SIG-M5 (cell line): ENCODE measurements around the gene CAMK1D.

Experiments
- DNase-seq: peaks from one replicate; lab custom pipeline; 2025; lab: John Stamatoyannopoulos, UW

CAMK1D gene

DNA sequence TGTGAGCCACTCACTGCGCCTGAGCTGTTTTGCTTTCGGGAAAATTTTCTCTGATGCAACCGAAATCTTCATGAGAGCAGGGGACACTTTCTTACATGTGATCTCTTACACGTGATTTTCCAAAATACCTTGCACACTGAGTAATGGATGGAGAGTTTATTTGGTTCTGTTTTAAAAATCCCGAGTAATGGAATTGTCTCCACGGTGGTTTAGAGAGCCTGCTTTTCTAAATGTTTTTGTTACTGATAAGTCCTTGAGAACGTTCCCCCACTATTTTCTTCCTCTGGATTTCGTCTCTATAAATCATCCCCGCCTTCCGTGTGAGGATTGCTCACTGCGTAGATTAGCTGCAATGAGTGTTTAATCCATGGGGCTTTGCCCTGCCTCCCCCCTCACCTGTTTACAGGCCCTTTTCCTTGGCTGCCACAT is 25.7 kb downstream of the CAMK1D start:
- no peak for DNase-seq

DNA sequence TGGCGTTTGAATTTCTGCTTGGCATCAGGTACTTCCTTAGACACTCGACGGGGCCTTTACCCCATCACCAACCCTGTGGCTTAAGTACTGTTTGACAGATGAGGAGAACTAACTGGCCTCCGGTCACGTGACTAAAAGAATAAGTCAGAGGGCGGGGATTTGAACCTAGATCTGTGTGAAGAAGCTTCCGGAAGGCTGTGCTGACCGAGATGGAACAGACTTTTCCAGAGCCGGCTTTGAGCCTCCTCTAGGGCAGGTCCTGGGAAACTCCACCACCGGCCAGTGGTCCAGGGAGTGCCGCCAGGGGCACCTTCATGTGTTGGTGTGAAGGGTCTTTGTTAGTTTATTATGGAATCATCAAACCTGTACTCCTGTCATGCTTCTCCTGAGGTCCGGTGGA is 26.9 kb downstream of the CAMK1D start:
- no peak for DNase-seq

DNA sequence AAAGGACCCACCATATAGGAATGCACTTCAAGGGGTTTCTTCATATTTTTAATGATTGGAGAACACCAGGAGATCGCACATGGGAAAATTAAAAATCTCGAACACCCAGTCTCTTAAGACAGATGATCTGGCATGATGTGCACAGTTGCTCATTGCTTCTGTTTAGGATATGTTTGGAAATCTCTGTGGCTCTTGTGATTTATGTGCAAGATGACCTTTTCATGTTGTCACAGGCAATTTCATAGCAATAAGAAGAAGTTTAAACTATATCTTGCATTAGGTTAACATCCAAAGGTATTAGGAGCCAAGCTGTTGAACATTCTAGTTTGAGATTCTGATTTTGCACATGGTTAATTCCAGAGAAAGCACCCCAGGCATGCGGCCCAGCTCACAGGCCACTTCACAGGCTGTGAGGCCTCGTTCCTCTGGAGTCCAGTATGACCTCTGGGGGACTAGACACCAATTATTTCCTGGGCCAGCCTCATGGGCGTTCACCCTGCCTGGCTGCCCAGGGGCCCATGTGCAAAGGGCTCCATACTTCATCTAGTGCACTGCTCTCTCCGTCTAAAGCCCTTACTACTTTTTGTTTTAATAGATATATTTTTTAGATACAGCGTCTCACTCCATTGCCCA is 28.4 kb downstream of the CAMK1D start:
- no peak for DNase-seq

DNA sequence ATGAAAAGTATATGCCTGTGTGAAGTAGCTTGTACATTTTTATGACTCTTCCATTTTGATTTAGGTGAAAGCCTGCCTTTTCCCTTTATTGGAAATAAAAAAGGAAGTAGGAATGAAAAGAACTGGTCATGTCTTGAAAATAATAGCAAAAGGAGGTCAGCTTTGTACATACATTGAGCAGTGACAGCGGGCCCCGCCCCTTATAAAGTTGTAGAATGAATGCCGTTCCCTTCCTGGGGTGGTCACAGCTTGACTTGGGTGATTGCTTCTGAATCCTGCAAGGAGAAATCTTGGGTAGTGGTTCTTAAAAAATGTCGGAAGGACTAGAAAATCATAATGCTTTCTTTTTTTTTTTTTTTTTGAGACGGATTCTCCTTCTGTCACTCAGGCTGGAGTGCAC is 31.7 kb downstream of the CAMK1D start:
- DNase-seq, result no peak

DNA sequence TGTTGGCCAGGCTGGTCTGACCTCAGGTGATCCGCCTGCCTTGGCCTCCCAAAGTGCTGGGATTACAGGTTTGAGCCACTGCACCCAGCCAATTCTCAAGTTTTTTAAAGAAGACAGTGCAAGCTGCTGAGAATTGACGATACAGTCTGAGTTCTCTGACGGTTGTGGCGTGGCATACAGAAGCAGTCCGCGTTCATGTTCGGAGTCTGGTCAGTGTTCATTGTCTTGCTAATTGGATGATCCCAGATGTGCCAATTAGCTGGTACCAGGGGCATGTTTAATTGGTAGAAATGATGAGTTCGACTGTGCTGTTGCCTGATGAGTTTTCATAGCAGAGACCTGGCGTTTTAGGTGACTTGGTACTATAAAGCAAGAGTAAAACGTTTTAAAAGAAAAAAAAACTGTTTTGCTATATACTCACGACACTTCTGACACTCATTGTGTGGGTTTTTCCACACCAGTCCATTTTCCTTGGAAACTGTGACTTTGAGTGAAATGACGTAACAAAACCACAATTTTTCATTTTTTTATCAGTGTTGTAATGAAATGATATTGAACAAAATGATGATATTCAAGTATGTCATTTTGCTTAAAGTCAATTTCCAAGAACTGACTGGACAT is 32.3 kb downstream of the CAMK1D start:
- no peak for DNase-seq

DNA sequence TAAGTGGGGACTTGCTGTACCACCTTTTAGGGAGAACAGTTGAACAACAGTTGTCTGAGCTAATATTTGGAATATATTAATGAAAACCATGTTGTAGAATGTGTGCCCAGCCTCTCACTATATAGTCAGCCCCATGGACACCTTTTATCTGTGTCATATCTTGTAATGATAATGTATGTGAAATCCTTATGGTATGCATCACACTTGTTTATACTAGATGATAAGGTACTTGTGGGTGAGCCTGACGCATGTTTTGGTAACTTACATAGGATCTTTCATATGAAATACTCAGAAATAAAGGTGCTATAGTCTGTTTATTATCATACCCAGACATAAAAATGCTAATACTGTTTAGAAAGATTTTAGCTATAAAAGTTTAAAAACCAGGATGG is 32.8 kb downstream of the CAMK1D start:
- DNase-seq, result no peak

DNA sequence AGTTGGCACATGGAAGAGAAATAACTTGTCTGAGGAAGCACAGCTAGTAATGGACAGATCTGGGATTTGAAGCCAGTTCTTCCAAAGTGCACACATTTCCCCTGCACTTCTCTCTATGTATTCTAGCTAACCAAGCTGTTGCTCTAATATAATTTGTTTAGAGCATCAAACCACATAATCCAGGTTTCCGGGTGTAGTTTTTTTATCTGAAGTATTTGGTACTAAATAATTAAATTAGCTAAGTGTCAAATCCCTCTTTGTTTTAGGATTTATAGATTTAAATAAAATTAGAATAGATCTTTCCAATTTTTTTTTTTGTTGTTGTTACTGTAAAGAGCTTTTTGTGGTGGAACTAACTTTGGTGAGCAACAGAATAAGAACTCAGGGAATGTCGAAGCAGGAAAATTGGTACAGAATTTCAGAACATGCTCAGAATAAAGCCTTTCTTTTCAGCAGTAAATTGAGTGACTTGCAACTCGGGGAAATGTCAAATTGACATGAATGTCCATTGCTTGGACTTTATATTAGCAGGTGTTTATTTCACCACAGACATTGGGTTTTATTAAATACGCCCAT is 33.7 kb downstream of the CAMK1D start:
- DNase-seq, result no peak

DNA sequence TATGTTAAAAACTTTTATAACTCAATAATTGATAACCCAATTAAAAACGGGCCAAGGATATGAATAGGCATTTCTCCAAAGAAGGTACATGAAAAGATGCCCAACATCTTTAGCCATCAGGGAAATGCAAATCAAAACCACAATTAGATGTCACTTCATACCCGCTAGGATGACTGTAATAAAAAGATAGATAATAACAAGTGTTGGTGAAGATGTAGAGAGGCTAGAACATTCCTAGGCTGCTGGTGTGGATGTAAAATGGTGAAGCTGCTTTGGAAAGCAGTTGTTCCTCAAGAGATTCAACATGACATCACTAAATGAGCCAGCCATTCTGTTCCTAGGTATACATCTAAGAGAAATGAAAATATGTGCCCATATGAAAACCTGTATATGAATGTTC is 35.6 kb downstream of the CAMK1D start:
- no peak for DNase-seq

DNA sequence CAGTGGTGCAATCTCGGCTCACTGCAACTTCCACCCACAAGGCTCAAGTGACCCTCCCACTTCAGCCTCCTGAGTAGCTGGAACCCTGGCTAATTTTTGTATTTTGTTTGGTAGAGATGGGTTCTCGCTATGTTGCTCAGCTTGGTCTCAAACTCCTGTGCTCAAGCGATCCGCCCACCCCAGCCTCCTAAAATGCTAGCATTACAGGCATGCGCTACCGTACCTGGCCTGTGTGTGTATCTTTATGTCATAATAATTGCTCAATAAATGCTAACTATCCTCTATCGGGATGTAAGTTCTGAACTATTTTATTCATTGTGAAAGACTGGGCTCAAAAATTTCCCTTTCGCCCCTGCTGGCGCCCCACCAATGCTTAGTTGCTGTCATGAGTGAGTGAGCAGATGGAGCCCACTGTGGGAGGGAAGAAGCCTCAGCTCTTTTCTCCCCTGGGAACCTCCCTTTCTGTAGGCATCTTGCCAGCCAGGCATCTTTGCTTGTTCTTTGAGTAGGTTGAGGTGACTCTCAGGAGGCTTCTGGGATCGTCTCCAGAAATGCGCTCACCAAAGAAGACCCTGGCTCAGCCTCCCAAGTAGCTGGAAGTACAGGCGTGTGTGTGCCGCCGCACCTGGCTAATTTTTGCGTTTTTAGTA is 38.3 kb downstream of the CAMK1D start:
- DNase-seq, result no peak

DNA sequence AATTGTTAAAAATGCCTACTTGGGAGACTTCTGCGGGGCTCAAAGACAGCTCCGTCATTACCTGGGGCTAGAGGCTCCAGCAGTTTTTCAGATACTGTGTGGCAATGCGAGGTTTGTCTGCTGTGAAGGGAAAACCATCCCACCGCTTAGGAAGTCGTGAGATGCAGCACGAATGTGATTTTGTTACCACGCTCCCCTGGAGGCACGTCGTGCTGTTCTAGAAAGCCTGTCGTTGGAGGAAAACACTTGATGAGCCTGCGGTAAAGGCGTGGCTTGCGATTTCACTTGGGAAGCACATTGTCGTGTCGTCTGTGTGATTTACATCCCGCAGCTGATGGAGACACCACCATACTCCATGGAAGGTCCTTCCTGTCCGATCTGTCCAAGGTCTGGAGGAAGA is 39.3 kb downstream of the CAMK1D start:
- no peak for DNase-seq

DNA sequence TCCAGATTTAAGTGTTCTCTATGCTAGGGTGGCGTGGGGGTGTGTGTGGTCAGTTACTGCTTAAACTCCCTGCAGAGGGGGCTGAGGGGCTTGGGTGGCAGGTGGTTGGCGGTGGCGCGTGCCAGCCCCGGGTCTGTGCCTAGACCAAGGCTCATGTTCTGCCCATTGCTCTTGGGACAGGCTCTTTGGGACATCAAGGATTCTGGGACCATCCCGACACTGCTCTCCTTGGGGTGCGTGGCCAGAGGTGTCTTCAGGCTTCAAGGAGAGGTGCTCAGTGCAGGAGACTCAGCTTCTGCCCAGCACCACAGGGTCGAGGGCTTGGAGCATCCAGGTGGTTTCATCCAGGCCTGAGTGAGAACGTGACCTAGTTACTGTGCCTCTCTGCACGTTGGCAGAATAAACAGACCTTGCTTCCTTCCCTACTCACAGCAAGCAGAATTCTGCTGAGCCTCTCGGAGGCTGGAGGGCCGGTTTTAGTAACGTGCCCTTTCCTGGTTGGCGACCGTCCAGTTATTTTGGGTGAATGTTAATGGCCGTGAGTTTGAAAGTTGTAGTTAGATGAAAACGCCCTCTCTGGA is 39.9 kb downstream of the CAMK1D start:
- no peak for DNase-seq

DNA sequence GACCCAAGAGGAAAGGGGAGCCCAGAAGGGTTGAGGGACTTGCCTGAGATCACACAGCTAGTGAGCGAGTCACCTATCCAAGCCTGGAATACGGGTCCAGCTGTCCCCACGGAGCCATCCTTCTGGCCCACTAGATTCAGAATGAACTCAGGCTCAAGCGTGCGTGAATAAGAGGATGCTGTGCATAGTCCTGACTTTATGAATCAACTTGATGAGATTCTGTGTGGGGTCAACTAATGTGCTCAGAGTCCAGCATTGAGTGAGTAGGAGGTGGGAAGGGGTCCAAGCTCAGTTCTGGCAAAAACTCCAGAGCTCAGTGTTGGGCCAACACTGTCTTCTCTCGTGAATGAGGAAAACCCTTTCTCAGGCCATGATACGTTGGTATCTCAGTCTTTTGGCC is 41.4 kb downstream of the CAMK1D start:
- DNase-seq, result no peak

DNA sequence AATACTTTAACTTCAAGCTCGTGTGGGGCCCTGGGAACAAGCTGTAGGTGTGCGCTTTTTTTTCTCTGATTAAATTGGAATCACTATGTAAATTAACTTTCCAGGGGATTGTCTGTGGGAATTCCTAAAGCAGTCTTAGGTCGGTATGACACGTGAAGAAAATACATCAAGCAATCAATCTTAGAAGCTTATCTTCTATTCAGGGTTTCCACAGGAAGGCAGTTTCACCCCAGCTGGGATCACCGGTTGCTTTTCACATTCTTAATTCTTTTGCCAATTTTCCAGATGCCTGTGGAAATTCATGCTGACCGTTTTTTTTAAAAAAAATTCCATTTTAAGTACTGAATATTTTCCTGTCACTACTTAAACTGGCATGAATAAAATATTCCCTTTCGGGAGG is 41.9 kb downstream of the CAMK1D start:
- no peak for DNase-seq

DNA sequence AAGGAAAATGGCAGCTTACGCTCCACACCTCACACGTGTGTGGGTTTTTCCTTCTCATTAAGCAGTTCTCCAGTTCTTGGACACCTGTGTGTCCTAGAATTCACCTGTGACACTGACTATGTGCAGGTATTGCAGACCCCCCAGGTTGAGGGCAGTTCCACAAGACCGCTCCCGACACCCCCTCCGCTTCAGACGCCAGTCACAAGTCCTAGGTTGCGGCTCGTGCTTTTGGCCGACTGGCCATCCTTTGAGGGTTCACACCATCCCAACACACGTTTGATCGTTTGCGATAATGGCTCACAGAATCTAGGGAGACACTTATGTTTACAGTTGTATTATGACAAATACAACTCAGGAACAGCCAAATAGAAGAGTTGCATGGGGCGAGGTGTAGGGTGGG is 44.5 kb downstream of the CAMK1D start:
- no peak for DNase-seq

DNA sequence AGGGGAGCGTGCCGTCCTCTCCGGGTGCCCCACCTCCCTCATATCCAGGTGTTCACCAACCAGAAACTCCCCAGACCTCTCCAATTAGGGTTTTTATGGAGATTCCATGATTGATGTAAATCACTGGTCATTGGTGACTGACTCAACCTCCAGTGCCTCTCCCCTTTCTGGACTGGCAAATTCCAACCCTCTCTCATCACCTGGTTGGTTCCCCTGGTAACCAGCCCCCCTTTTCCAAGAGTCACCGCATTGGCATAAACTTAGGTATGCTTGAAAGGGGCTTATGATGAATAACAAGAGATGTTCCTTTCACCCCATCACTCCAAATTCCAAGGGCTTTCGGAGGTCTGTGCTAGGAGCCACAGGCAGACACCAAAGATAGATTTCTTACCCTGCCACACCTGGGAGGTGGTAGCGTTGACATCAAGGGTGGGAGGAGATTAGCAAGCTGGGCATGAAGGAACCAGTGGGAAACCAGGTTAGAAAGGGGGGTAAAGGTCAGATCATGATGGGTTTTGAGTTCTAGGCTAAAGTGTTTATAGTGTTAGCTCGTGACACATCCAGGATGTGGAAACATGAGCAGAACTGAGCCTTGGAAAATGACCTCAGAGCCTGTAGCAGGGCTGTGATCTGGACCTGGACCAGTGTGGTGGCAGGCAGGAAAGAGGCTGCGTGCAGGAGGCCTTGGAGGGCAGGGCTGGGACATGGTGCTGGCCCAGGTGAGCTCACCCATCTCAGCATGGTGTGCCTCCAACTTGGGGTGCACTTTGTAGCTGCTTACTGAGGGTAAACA is 45.1 kb downstream of the CAMK1D start:
- DNase-seq, result no peak

DNA sequence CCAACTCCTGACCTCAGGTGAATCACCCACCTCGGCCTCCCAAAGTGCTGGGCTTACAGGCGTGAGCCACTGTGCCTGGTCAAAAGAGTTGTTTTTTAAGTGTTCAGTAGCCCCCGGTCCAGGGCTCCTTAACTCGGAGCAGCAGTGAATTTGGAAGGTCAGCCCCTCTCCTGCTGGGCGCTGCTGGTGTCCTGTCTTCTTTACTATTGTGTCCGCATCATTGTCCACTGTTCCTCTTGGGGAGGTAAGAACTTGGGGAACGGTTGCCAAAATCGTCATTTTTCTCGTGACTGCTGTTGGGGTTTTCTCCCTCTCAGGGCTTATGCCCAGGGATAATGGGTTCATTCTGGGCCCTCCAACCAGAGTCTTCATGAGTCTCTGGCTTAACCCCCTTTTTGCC is 46.7 kb downstream of the CAMK1D start:
- no peak for DNase-seq

DNA sequence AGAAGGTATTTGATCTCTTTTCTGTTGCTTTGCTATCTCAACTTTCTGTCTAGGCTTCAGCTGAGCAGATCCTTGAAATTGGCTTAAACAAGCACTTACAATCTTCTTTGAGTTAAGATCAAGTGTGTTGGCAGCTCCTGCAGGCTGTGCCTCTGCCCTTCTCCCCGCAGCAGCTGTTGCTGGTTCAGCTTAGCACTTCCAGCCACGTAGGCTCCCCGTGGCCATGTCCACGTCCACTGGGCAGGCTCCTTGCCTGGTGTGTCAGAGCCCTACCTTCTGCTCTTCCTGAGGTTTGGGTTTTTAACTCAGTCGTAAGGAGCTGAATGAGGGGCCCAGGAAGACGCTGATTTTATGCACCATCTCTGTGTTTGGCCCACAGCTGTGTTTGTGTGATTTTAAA is 47.2 kb downstream of the CAMK1D start:
- DNase-seq, result no peak

DNA sequence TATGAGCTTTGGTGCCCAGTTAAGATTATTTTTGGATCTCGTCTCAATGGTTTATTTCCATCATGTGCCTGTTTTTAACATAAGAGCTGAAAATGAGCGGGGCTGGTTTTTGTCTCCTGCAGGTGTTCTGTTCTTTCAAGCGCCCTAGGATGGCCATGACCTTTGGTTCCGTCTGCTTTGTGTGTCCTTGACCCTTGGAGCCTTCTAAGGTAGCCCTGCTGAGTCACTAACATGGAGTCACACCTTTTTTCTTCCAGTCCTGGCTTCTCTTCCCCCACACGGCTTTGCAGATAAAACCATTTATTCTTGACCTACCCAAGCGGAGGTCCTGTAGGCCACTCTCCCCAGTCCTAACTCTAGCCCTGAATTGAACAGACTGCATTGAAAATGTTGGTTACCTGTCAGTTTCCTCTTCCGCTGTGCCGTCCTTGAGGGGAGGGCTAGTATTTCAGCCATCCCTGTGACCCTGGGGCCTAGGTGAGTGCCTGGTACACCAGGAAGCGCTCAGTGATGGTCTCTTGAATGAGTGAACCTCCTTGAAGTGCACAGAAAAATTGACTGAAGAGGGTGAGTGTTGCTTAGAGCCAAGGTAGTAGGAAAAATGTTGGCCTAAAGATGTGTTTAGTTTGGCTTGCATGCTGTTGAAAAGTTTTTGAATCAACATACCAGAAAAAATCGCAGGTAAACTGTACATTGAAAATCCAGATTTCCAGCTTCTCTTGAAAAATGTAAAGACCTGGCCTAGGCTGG is 48.0 kb downstream of the CAMK1D start:
- no peak for DNase-seq

DNA sequence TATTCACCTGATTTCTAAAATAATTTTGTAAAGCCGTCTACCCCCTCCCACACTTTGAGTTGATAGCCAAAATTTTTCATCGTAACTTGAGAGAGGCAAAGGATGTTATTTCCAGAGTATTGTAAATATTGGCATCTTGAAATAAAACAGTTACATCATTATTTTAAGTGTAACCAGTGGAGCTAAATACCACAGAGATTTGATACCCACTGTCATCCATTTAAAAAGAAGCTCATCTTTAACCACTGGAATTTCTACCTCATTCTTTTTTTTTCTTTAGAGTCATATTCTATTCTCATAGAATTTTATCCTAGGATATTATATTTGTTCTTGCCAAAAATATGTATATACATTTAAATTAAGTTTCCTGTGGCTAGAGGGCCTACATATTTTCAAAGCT is 48.6 kb downstream of the CAMK1D start:
- no peak for DNase-seq

DNA sequence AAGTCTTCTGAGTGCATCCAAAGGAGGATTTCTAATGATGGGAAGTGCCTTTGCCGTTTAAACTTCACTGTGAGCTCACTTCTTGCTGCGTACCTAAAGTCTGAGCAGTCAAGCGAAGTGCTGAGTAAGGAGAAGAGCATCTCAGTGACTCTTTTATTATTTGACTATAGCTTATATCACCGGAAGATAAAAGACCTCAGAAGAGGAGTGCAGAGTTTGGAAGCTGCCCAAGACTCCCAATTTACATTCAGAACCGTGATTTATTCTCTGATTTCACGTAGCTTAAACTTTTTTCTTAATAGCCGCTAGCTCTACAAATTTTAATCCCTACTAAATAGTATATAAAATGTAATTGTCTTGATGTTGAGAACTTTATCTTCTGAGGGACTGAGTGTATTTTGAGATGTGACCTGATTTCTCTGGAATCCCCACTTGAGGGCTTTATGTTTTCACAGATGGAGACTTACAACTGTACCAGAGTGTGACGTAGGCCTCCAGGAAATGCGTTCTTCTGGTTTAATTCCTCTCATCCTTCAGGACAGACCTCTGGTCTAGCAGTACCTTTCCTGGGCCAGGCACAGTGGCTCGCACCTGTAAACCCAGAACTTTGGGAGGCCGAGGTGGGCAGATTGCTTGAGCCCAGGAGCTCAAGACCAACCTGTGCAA is 51.1 kb downstream of the CAMK1D start:
- DNase-seq, result no peak

DNA sequence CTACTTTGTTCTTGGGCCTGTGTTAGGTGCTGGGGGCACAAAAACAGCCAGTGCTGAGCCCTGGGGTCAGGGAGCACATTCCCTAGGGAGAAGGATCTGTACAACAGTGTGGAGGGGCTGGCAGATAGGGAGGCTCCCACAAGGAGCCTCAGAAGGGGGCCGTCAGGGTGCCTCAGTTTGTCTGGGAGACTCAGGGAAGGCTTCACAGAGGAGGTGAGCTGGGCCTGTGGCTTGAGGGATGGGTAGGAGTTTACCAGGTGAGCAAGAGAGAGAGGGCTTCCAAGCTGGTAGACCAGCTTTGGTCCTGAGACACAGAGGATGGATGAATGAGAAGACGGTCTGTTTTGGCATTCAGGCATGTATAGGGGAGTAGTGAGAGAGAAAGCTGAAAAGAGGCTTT is 52.1 kb downstream of the CAMK1D start:
- no peak for DNase-seq
